22Rv1 (cell line): Measurements from ENCODE around the gene TGFB1.

Experiments used
- CTCF ChIP-seq: fragments of 450-650 bp; IDR thresholded peaks from 2 replicates; pipeline ENCODE4 v1.5.1; 2017; ENCODE audit warnings: mild to moderate bottlenecking
- ZFX ChIP-seq: fragments of 450-650 bp; IDR thresholded peaks from 2 replicates; pipeline ENCODE4 v1.6.1; 2017; ENCODE audit warnings: antibody characterized with exemption, borderline replicate concordance

GRCh38 chr19:41316306-41316920 is 37.3 kb downstream of the TGFB1 start:
- TF ChIP-seq CTCF = no peak
- TF ChIP-seq ZFX = no peak
